K562 (cell line): ENCODE data around the gene CCP110. TPM values are rescaled to one million over a fixed set of nuclear protein-coding genes. Genes with fewer than 3 reads are reported as not detected.

ENCODE experiments used
- ATAC-seq: fragments of 200-7000 bp; cut with Tn5 transposase; 3 replicates; pipeline ENCODE4 v1.9.1; 2020; ENCODE audit warnings: moderate library complexity
- BruUV-seq: library from RNA; stranded (reverse); fragments of 400-500 nt; replicated peaks from 2 replicates; lab custom pipeline; 2021; lab: Mats Ljungman, UMichigan
- CTCF ChIA-PET: fragments of 300-600 bp; formaldehyde crosslinking; extraction: SDS; loops from one replicate; lab custom pipeline; 2021; ENCODE audit warnings: low intra/inter-chr PET ratio; lab: Yijun Ruan, JAX
- POLR2A ChIA-PET: fragments of 300-600, 350-650 bp; sonication (Branson Sonifier 250); formaldehyde crosslinking; extraction: SDS; loops from one replicate; lab custom pipeline; 2021; ENCODE audit warnings: antibody characterized with exemption, inconsistent platforms; lab: Yijun Ruan, JAX
- DNase-seq, 4 experiments: peaks; one replicate each; pipeline versions ENCODE4 v3.0.0 to v3.0.0-alpha.2; 2011 to 2018; ENCODE audit warnings: low spot score in 3 of 4, mixed read lengths in 3 of 4; ENCODE audit errors: extremely low read depth in 1 of 4
- FAIRE-seq: peaks from 2 replicates; lab custom pipeline; 2011; peaks lifted over from hg19 to GRCh38; lab: Jason Lieb, UNC
- H2AFZ ChIP-seq: 2 replicates; pipeline ENCODE4 v1.6.0; 2011; ENCODE audit warnings: low read depth, low read length, control low read depth, inconsistent platforms
- H3K27ac ChIP-seq: fragments of 200-600 bp; 3 replicates; pipeline ENCODE4 v1.8.0; 2011; ENCODE audit warnings: low read depth, mild to moderate bottlenecking, control low read depth, inconsistent platforms, low read length, moderate library complexity, mixed read lengths; ENCODE audit errors: extremely low read depth
- H3K27me3 ChIP-seq, 2 experiments: fragments of 300-600 bp in 1 of 2; 2 replicates in 1 of 2; 3 replicates in 1 of 2; pipeline versions ENCODE4 v1.6.0 to v1.8.0; 2011; ENCODE audit warnings: inconsistent platforms in 2 of 2, low read length in 2 of 2, mild to moderate bottlenecking in 1 of 2, mixed read lengths in 1 of 2, moderate library complexity in 1 of 2; ENCODE audit not compliant: control insufficient read depth in 2 of 2, insufficient read depth in 2 of 2
- H3K36me3 ChIP-seq: fragments of 300-600 bp; 3 replicates; pipeline ENCODE4 v1.8.0; 2011; ENCODE audit warnings: mild to moderate bottlenecking, low read length, inconsistent platforms; ENCODE audit not compliant: control insufficient read depth, insufficient read depth
- H3K4me1 ChIP-seq, 2 experiments: fragments of 200-600 bp in 1 of 2; replicated peaks in 1 of 2; 2 replicates in 1 of 2; 3 replicates in 1 of 2; pipeline versions ENCODE4 v1.5.1 to v1.8.0; 2011; ENCODE audit warnings: inconsistent platforms in 2 of 2, low read length in 2 of 2, mild to moderate bottlenecking in 1 of 2, mixed read lengths in 1 of 2, moderate library complexity in 1 of 2; ENCODE audit not compliant: control insufficient read depth in 2 of 2, insufficient read depth in 2 of 2
- H3K4me2 ChIP-seq: 2 replicates; pipeline ENCODE4 v1.6.1; 2011; ENCODE audit warnings: low read length, control low read depth, inconsistent platforms, mixed read lengths; ENCODE audit not compliant: insufficient read depth
- H3K4me3 ChIP-seq: fragments of 200-600 bp; sonication (generic), shearing (Covaris generic); 2 replicates; pipeline ENCODE4 v1.5.1; 2016; ENCODE audit warnings: control low read depth, inconsistent platforms
- H3K79me2 ChIP-seq: fragments of 200-600 bp; 3 replicates; pipeline ENCODE4 v1.8.0; 2011; ENCODE audit warnings: low read length, inconsistent platforms; ENCODE audit not compliant: control insufficient read depth, insufficient read depth
- H3K9ac ChIP-seq, 2 experiments: 2 replicates each; pipeline versions ENCODE4 v1.6.0 to v1.6.1; 2011; ENCODE audit warnings: low read depth in 2 of 2, low read length in 2 of 2, control low read depth in 1 of 2, inconsistent platforms in 1 of 2, mild to moderate bottlenecking in 1 of 2, mixed read lengths in 1 of 2; ENCODE audit not compliant: insufficient read depth in 1 of 2
- H3K9me1 ChIP-seq: one replicate; pipeline ENCODE4 v1.6.0; 2011; ENCODE audit warnings: inconsistent platforms, mild to moderate bottlenecking, low read length, moderate library complexity; ENCODE audit not compliant: control insufficient read depth, insufficient read depth
- H3K9me3 ChIP-seq: replicated peaks from 2 replicates; pipeline ENCODE4 v1.5.1; 2011; ENCODE audit warnings: low read depth, low read length, inconsistent platforms; ENCODE audit not compliant: control insufficient read depth, insufficient read depth
- H4K20me1 ChIP-seq: replicated peaks from 2 replicates; pipeline ENCODE4 v1.6.1; 2011; ENCODE audit warnings: low read length, inconsistent platforms, mixed read lengths; ENCODE audit not compliant: control insufficient read depth, insufficient read depth
- C11orf30 ChIP-seq: fragments of 450-650 bp; IDR thresholded peaks from 2 replicates; pipeline ENCODE4 v1.6.1; 2016; ENCODE audit warnings: low read depth, mild to moderate bottlenecking
- CBFA2T3 ChIP-seq: fragments of 450-650 bp; IDR thresholded peaks from 2 replicates; pipeline ENCODE4 v1.6.1; 2017
- MAFG ChIP-seq: fragments of 450-650 bp; conservative IDR thresholded peaks from 2 replicates; pipeline ENCODE4 v1.6.1; 2016; ENCODE audit warnings: missing genetic modification characterization, missing compliant biosample characterization
- NFE2 ChIP-seq: IDR thresholded peaks from 2 replicates; pipeline ENCODE4 v1.6.1; 2014; ENCODE audit warnings: antibody characterized with exemption, low read depth
- ZNF224 ChIP-seq: sonication (generic); formaldehyde crosslinking; IDR thresholded peaks from 2 replicates; pipeline ENCODE4 v1.8.0; 2022; ENCODE audit warnings: mild to moderate bottlenecking, missing genetic modification reagents
- ZNF316 ChIP-seq: fragments of 450-650 bp; IDR thresholded peaks from 2 replicates; pipeline ENCODE4 v1.6.1; 2016
- ZNF512 ChIP-seq: IDR thresholded peaks from 2 replicates; pipeline ENCODE4 v1.6.1; 2016; ENCODE audit warnings: missing genetic modification characterization, missing compliant biosample characterization
- ZNF561 ChIP-seq: fragments of 450-650 bp; formaldehyde crosslinking; conservative IDR thresholded peaks from 2 replicates; pipeline ENCODE4 v1.4.0; 2020; ENCODE audit warnings: mild to moderate bottlenecking, moderate library complexity
- WGBS: fragments of 100-300 bp; shearing (Covaris generic); methylation state at CpG from one replicate; pipeline ENCODE4 v1.1.6; 2016; ENCODE audit warnings: low coverage, mixed read lengths; ENCODE audit not compliant: insufficient coverage; ENCODE audit errors: missing lambda C conversion rate; 5-methylcytosine and 5-hydroxymethylcytosine counted together
- in situ Hi-C: fragments of 300-500 bp; cut with MboI; formaldehyde crosslinking; loops from 4 replicates; pipeline ENCODE4 v1.15.0; 2018; ENCODE audit warnings: inconsistent platforms, mixed read lengths
- intact Hi-C: fragments of 100-400 bp; cut with micrococcal nuclease; formaldehyde crosslinking; loops from 2 replicates; pipeline ENCODE4 v1.14.2; 2022
- polyA plus RNA-seq, 8 experiments: library from polyadenylated mRNA; depleted of rRNA in 4 of 8; stranded (reverse) in 5 of 8; unstranded in 3 of 8; fragments of >200 nt; fragmentation: Nextera tagmentation in 2 of 8; fragmentation: Illumina TruSeq in 1 of 8; extraction: Ambion mirVana in 2 of 8; extraction: Trizol in 1 of 8; gene quantifications; 2 replicates each; pipeline versions ENCODE4 v1.2.1 to v1.2.3, GENCODE V29; 2011 to 2014; ENCODE audit warnings: inconsistent platforms in 1 of 8, missing spikeins in 1 of 8
- total RNA-seq, 7 experiments: library from RNA; depleted of rRNA in 6 of 7; stranded (reverse); fragments of >200 nt in 6 of 7; fragmentation: Illumina TruSeq in 2 of 7; extraction: Trizol in 2 of 7; gene quantifications; 2 replicates each; pipeline versions ENCODE4 v1.2.1 to v1.2.3, GENCODE V29; 2011 to 2021; ENCODE audit warnings: low replicate concordance in 1 of 7
- TF ChIP-seq, protein P1 (sequence below): IDR thresholded peaks from 2 replicates; pipeline ENCODE4 v1.6.1; 2011; ENCODE audit warnings: borderline replicate concordance, low read depth, mild to moderate bottlenecking, moderate library complexity, low read length; ENCODE audit not compliant: insufficient read depth, poor library complexity, severe bottlenecking
- TF ChIP-seq, protein P2 (sequence below): fragments of 450-650 bp; formaldehyde crosslinking; IDR thresholded peaks from 2 replicates; pipeline ENCODE4 v1.4.0; 2020; ENCODE audit warnings: mild to moderate bottlenecking, mixed read lengths
- TF ChIP-seq, protein P3 (sequence below): fragments of 250-450 bp; sonication (Bioruptor Pico); IDR thresholded peaks from 2 replicates; pipeline ENCODE4 v1.5.0; 2020; ENCODE audit warnings: mild to moderate bottlenecking

CCP110 gene
- total and polyA plus RNA-seq, 9 of the 15 experiments (the other 6 are each of a cell fraction or from before 2014, with no cell fraction given) = 3.5 to 16.1 (median 12.1) TPM

DNA sequence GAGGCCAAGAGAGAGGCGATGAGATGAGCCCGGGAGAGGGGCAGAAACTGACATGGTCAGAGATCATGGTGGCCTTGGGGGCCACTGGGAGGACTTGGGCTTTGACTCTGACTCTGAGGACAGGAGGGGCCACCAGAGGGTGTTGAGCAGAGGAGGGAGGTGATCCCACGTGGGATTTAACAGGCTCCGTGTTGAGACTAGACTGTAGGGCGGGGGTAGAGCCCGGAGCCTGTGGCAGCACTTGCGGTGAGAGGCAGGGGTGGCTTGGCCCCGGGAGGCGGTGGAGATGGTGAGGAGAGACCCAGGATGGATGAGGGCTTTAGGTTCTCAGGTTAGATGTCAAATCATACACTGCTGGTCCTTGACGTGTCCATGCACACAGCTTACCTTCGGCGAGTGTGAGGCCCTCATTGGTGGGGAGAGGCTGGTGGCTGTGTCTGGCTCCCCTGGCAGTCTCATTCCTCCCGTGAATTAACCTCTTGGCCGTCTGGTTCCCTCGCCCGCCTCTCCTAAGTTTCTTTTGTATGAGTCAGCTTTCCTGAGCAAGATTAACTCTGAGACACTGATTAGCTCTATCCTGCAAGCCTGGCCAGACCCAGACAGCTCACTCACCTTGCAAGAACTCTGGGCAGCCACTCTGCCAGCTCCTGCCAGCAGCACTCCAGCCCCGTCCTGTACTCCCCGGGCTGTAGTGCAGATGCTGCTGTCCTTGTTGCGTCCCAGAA lies 71.5 kb downstream of the CCP110 start:
- Histone ChIP-seq H3K9ac (no peak overlapping the region; a peak in 1 of 4 replicates), H3K4me3 (no peak overlapping the region), H3K9me3 (no peaks in the 10 kb centered on the region), H3K36me3 (no peaks in the 10 kb centered on the region; the same call in 2 of the 3 replicates), H4K20me1 (no peaks in the 10 kb centered on the region), H3K27me3 (no peaks in the 10 kb centered on the region), H3K9me1 (no peaks in the 10 kb centered on the region), H3K27ac (no peak overlapping the region), H3K4me2 (no peak overlapping the region), H2AFZ (no peak overlapping the region), H3K4me1 (no peaks in the 10 kb centered on the region), H3K79me2 (no peaks in the 10 kb centered on the region)
- intact Hi-C loops (no loop called here), in situ Hi-C loops (loop anchor here (10.0 kb wide), 1 partner anchor 790 kb away; no protein-coding TSS in a partner anchor)
- FAIRE-seq = no peak
- ChIA-PET POLR2A (interaction anchor here (0.6 to 1.0 kb wide), 2 partner anchors 9 to 281 kb away, joined by 3 read pairs; no protein-coding TSS in a partner anchor), CTCF (no interaction called here)
- 46% methylated on average over 16 of the region's 19 CpGs for WGBS
- peak; percentile 26; the same call in 1 of the 2 replicates for TF ChIP-seq ZNF316
- TF ChIP-seq MAFG = peak; percentile 36; the same call in 1 of the 2 replicates
- TF ChIP-seq CBFA2T3 = no peak
- TF ChIP-seq, protein P1, sequence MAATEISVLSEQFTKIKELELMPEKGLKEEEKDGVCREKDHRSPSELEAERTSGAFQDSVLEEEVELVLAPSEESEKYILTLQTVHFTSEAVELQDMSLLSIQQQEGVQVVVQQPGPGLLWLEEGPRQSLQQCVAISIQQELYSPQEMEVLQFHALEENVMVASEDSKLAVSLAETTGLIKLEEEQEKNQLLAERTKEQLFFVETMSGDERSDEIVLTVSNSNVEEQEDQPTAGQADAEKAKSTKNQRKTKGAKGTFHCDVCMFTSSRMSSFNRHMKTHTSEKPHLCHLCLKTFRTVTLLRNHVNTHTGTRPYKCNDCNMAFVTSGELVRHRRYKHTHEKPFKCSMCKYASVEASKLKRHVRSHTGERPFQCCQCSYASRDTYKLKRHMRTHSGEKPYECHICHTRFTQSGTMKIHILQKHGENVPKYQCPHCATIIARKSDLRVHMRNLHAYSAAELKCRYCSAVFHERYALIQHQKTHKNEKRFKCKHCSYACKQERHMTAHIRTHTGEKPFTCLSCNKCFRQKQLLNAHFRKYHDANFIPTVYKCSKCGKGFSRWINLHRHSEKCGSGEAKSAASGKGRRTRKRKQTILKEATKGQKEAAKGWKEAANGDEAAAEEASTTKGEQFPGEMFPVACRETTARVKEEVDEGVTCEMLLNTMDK = no peak
- no peak for TF ChIP-seq ZNF561 (CRISPR knock-in tag)
- TF ChIP-seq, protein P2, sequence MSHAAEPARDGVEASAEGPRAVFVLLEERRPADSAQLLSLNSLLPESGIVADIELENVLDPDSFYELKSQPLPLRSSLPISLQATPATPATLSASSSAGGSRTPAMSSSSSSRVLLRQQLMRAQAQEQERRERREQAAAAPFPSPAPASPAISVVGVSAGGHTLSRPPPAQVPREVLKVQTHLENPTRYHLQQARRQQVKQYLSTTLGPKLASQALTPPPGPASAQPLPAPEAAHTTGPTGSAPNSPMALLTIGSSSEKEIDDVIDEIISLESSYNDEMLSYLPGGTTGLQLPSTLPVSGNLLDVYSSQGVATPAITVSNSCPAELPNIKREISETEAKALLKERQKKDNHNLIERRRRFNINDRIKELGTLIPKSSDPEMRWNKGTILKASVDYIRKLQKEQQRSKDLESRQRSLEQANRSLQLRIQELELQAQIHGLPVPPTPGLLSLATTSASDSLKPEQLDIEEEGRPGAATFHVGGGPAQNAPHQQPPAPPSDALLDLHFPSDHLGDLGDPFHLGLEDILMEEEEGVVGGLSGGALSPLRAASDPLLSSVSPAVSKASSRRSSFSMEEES = no peak
- TF ChIP-seq, protein P3, sequence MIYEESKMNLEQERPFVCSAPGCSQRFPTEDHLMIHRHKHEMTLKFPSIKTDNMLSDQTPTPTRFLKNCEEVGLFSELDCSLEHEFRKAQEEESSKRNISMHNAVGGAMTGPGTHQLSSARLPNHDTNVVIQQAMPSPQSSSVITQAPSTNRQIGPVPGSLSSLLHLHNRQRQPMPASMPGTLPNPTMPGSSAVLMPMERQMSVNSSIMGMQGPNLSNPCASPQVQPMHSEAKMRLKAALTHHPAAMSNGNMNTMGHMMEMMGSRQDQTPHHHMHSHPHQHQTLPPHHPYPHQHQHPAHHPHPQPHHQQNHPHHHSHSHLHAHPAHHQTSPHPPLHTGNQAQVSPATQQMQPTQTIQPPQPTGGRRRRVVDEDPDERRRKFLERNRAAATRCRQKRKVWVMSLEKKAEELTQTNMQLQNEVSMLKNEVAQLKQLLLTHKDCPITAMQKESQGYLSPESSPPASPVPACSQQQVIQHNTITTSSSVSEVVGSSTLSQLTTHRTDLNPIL (CRISPR knock-in tag) = no peak
- TF ChIP-seq ZNF512 (tag) = no peak
- 0 out of 2 replicates have a peak, but pooled peaks have one; percentile 8 for TF ChIP-seq NFE2
- TF ChIP-seq C11orf30 = peak; percentile 36; the same call in 1 of the 2 replicates
- TF ChIP-seq ZNF224 (CRISPR knock-in tag) = no peak
- no peak for ATAC-seq
- BruUV-seq = no TSS peak
- no peak for DNase-seq
